ENCODE measurements around the gene NRSN2.

DNA sequence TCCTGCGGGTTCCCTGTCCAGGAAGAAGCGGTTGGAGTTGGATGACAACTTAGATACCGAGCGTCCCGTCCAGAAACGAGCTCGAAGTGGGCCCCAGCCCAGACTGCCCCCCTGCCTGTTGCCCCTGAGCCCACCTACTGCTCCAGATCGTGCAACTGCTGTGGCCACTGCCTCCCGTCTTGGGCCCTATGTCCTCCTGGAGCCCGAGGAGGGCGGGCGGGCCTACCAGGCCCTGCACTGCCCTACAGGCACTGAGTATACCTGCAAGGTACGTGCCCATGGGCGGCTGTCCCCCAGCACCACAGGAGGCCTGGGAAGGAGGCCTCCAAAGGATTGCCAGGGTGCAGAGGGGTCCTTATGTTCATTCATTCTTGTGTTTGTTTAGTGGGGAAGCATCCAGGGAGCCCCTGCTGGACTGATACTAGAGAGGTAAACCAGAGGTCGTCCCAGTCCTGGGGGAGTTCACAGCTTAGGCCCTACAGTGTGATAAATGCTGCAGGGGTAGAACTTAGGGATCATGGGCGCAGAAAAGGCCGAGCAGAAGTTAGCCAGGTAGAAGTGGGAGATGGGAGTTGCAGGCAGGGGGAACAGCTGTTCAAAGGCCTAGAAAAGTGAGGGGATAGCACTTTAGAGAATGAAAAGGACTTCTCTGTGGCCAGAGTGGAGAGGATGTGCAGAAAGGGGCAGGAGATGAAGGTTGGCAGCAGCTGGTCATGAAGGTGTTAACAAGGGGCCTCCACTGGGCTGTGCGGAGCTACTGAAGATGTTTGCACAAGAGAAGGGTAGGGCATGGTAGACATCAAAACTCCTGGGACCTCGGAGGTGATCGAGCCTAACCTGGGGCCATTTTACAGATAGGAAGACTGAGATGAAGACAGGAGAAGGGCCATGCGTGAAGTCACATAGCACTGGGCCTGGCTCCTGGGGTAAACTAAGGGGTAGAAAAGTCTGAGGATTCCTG, 41.4 kb downstream of the NRSN2 start:
- TF ChIP-seq, protein P1, sequence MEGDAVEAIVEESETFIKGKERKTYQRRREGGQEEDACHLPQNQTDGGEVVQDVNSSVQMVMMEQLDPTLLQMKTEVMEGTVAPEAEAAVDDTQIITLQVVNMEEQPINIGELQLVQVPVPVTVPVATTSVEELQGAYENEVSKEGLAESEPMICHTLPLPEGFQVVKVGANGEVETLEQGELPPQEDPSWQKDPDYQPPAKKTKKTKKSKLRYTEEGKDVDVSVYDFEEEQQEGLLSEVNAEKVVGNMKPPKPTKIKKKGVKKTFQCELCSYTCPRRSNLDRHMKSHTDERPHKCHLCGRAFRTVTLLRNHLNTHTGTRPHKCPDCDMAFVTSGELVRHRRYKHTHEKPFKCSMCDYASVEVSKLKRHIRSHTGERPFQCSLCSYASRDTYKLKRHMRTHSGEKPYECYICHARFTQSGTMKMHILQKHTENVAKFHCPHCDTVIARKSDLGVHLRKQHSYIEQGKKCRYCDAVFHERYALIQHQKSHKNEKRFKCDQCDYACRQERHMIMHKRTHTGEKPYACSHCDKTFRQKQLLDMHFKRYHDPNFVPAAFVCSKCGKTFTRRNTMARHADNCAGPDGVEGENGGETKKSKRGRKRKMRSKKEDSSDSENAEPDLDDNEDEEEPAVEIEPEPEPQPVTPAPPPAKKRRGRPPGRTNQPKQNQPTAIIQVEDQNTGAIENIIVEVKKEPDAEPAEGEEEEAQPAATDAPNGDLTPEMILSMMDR (IDR thresholded peaks at IDR 0.05; ENCODE audit: low read depth, low read length) = no peak
- no peak for TF ChIP-seq POLR2A (IDR thresholded peaks at IDR 0.05; ENCODE audit: extremely low read depth, insufficient read length)

Data from NB4 (cell line).